GM21515 (cell line): ENCODE results near the gene SNX30.
A peak's percentile ranks its signal among the peaks of the same experiment; 100 is the strongest.
"Not testable (repeated sequence)": the region's sequence is repeated elsewhere in the genome, so short reads cannot be mapped to it uniquely, and the experiment has no call there.

ENCODE experiments used
- ATAC-seq: cut with Tn5 transposase; IDR thresholded peaks from one replicate; pipeline ENCODE4 v1.9.1; 2021; ENCODE audit not compliant: unreplicated experiment

The SNX30 gene

GRCh38 chr9:112750016-112750763 is at the start of gene SNX30:
SNX30 (plus strand) TSS chr9:112750760; CDS start chr9:112751002, 242 bp downstream.
- ATAC-seq, result peak; percentile 79

GRCh38 chr9:112703304-112703703 is 47.3 kb upstream of the SNX30 start:
- no peak for ATAC-seq

GRCh38 chr9:112705768-112706427 is 44.7 kb upstream of the SNX30 start:
- no peak for ATAC-seq

GRCh38 chr9:112711050-112711689 is 39.4 kb upstream of the SNX30 start:
- ATAC-seq, result no peak

- no peak for ATAC-seq
Measured at GRCh38 chr9:112712678-112713077, 37.9 kb upstream of the SNX30 start.

GRCh38 chr9:112717661-112718331 is 32.8 kb upstream of the SNX30 start, which contains the start of gene INIP:
INIP (minus strand) TSS chr9:112718117; CDS start chr9:112716485, 1,632 bp downstream.
- ATAC-seq, result peak; percentile 96

GRCh38 chr9:112719241-112719691 is 31.3 kb upstream of the SNX30 start:
- no peak for ATAC-seq

GRCh38 chr9:112719696-112720095 is 30.9 kb upstream of the SNX30 start:
- ATAC-seq, result no peak

- ATAC-seq, result no peak
Measured at GRCh38 chr9:112720113-112720780, 30.3 kb upstream of the SNX30 start.

- not testable (repeated sequence) for ATAC-seq
Measured at GRCh38 chr9:112722749-112723148, 27.8 kb upstream of the SNX30 start.

- peak; percentile 62 for ATAC-seq
Measured at GRCh38 chr9:112725961-112726360, 24.6 kb upstream of the SNX30 start.

GRCh38 chr9:112726428-112726827 is 24.1 kb upstream of the SNX30 start:
- ATAC-seq, result no peak

- ATAC-seq, result no peak
Measured at GRCh38 chr9:112728401-112728800, 22.2 kb upstream of the SNX30 start.

- ATAC-seq, result no peak
Measured at GRCh38 chr9:112731971-112732370, 18.6 kb upstream of the SNX30 start.

- no peak for ATAC-seq
Measured at GRCh38 chr9:112734892-112735291, 15.7 kb upstream of the SNX30 start.

- ATAC-seq, result no peak
Measured at GRCh38 chr9:112743216-112743836, 7.2 kb upstream of the SNX30 start.

- ATAC-seq, result no peak
Measured at GRCh38 chr9:112744177-112744576, 6.4 kb upstream of the SNX30 start.

GRCh38 chr9:112747094-112747493 is 3.5 kb upstream of the SNX30 start:
- no peak for ATAC-seq

GRCh38 chr9:112750764-112751055 is 150 bp downstream of the SNX30 start:
- ATAC-seq, result no peak

GRCh38 chr9:112751056-112751795 is 666 bp downstream of the SNX30 start:
- peak; percentile 36 for ATAC-seq
